Progenitor cell of endocrine pancreas (in vitro differentiated cells): ENCODE results near the gene ZNF641. TPM values are rescaled to one million over a fixed set of nuclear protein-coding genes. Genes with fewer than 3 reads are reported as not detected.

ENCODE experiments used
- DNase-seq: peaks from one replicate; pipeline ENCODE4 v3.0.0; 2021; ENCODE audit warnings: low spot score; ENCODE audit not compliant: unreplicated experiment
- H3K27ac Mint-ChIP-seq: 2 replicates; pipeline ENCODE4 v1.8.0; 2021; ENCODE audit warnings: mild to moderate bottlenecking, moderate library complexity, mixed read lengths
- H3K27me3 Mint-ChIP-seq: 2 replicates; pipeline ENCODE4 v1.8.0; 2021; ENCODE audit warnings: mixed read lengths
- H3K36me3 Mint-ChIP-seq: 2 replicates; pipeline ENCODE4 v1.8.0; 2022; ENCODE audit warnings: mixed read lengths; ENCODE audit not compliant: insufficient read depth
- H3K4me1 Mint-ChIP-seq: 2 replicates; pipeline ENCODE4 v1.8.0; 2021; ENCODE audit warnings: low read depth, mixed read lengths
- H3K4me3 Mint-ChIP-seq: 2 replicates; pipeline ENCODE4 v1.8.0; 2021; ENCODE audit warnings: low read depth, mild to moderate bottlenecking, moderate library complexity, mixed read lengths
- H3K9me3 Mint-ChIP-seq: 2 replicates; pipeline ENCODE4 v1.8.0; 2021; ENCODE audit warnings: low read depth, mixed read lengths
- total RNA-seq: library from RNA; stranded (reverse); gene quantifications from 2 replicates; pipeline ENCODE4 v1.2.1, GENCODE V29; 2021
- TF ChIP-seq, protein P1 (sequence below): fragments of 200-600 bp; sonication (generic); IDR thresholded peaks from one replicate; pipeline ENCODE4 v1.5.0; 2021; ENCODE audit warnings: antibody characterized with exemption, mild to moderate bottlenecking; ENCODE audit not compliant: unreplicated experiment

Gene ZNF641
- total RNA-seq, 1 donor from 2014 or later, result 34.2 TPM

- Mint-ChIP-seq H3K27me3 (peaks cover 26% of the 10 kb centered on the region), H3K9me3 (peaks cover 6% of the 10 kb centered on the region), H3K4me3 (no peak overlapping the region), H3K27ac (no peak overlapping the region), H3K36me3 (no peaks in the 10 kb centered on the region), H3K4me1 (no peaks in the 10 kb centered on the region)
- TF ChIP-seq, protein P1, sequence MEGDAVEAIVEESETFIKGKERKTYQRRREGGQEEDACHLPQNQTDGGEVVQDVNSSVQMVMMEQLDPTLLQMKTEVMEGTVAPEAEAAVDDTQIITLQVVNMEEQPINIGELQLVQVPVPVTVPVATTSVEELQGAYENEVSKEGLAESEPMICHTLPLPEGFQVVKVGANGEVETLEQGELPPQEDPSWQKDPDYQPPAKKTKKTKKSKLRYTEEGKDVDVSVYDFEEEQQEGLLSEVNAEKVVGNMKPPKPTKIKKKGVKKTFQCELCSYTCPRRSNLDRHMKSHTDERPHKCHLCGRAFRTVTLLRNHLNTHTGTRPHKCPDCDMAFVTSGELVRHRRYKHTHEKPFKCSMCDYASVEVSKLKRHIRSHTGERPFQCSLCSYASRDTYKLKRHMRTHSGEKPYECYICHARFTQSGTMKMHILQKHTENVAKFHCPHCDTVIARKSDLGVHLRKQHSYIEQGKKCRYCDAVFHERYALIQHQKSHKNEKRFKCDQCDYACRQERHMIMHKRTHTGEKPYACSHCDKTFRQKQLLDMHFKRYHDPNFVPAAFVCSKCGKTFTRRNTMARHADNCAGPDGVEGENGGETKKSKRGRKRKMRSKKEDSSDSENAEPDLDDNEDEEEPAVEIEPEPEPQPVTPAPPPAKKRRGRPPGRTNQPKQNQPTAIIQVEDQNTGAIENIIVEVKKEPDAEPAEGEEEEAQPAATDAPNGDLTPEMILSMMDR, result no peak
- DNase-seq, result no peak
Observed at GRCh38 chr12:48380596-48380995, 29.9 kb upstream of the ZNF641 start.

DNA sequence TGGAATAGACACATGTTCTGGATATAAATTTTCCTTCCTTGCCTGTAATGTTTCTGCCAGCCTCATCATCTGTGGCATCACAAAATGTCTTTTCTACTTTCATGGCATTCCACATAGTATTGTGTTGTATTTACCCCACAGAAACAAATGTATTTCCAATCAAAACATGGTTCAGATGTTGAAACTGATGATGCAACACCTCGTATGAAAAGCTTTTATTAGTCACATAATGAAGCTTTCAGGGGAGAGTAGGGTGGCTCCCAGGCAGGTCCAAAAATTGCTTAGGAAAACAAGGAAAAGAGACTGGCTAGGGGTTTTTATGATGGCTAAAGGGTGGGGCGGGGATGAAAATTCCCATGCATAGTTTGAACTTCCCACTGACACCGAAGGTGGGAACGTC, 29.1 kb upstream of the ZNF641 start:
- H3K27me3 Mint-ChIP-seq, result peaks cover 24% of the 10 kb centered on the region
- H3K27ac Mint-ChIP-seq, result no peak overlapping the region
- H3K4me3 Mint-ChIP-seq, result no peak overlapping the region
- H3K36me3 Mint-ChIP-seq, result no peaks in the 10 kb centered on the region
- no peaks in the 10 kb centered on the region for H3K4me1 Mint-ChIP-seq
- DNase-seq, result no peak
- TF ChIP-seq, protein P1, result no peak
- H3K9me3 Mint-ChIP-seq, result peaks cover 3% of the 10 kb centered on the region

DNA sequence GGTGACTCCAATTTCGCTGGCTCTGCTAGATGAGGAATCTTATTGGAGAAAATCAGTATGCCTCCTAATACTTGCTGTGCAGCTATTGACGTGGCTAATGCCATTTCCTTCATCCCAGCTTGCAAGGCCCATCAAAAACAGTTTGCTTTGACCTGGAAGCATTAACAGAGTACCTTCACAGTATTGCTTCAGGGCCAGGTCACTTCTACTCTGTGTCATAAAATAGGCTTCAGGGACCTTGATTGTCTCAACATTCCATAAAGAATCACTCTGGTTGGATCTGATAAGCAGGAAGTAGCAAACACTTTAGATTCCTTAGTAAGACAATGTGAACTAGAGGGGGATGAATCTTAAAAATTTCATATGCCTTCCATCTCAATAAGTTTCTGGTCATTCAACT, 26.9 kb upstream of the ZNF641 start:
- H3K4me3 Mint-ChIP-seq, result no peak overlapping the region
- no peak overlapping the region for H3K27ac Mint-ChIP-seq
- H3K27me3 Mint-ChIP-seq, result peaks cover 20% of the 10 kb centered on the region
- H3K36me3 Mint-ChIP-seq, result no peaks in the 10 kb centered on the region
- TF ChIP-seq, protein P1, result no peak
- no peaks in the 10 kb centered on the region for H3K4me1 Mint-ChIP-seq
- no peak for DNase-seq
- peaks cover 3% of the 10 kb centered on the region for H3K9me3 Mint-ChIP-seq

DNA sequence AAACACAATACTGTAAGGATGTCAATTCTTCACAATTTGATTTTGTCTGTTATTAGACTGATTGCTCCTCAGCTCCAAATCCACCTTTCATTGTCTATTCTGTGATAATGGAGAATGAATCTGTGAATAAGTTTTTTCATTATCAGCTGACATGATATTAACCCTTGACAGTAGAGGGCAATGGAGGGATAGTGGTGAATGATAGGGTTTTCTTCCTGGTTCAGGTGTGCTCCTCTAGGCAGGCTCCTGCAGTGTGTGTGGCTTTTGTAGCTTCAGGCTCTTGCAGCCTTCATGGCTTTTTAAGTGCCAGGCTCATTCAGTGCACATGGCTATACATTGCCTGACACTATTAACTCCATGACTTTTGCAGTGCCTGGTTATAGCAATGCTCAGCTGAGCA, 23.4 kb upstream of the ZNF641 start:
- H3K27me3 Mint-ChIP-seq, result peaks cover 21% of the 10 kb centered on the region
- H3K4me1 Mint-ChIP-seq, result no peaks in the 10 kb centered on the region
- H3K27ac Mint-ChIP-seq, result no peak overlapping the region
- no peak for DNase-seq
- H3K4me3 Mint-ChIP-seq, result no peak overlapping the region
- H3K36me3 Mint-ChIP-seq, result no peaks in the 10 kb centered on the region
- TF ChIP-seq, protein P1, result no peak
- H3K9me3 Mint-ChIP-seq, result no peaks in the 10 kb centered on the region

GRCh38 chr12:48366131-48366530, 15.4 kb upstream of the ZNF641 start:
- Mint-ChIP-seq H3K27ac (no peak overlapping the region), H3K36me3 (no peaks in the 10 kb centered on the region), H3K4me3 (no peak overlapping the region), H3K9me3 (no peaks in the 10 kb centered on the region), H3K27me3 (peaks cover 14% of the 10 kb centered on the region), H3K4me1 (peaks cover 4% of the 10 kb centered on the region)
- TF ChIP-seq, protein P1, result no peak
- DNase-seq, result no peak
